ENCODE measurements around the gene NME1. TPM values are rescaled to one million over a fixed set of nuclear protein-coding genes. Genes with fewer than 3 reads are reported as not detected.

Gene NME1
- total RNA-seq, 1 experiment from 2014 or later: 172 TPM

DNA sequence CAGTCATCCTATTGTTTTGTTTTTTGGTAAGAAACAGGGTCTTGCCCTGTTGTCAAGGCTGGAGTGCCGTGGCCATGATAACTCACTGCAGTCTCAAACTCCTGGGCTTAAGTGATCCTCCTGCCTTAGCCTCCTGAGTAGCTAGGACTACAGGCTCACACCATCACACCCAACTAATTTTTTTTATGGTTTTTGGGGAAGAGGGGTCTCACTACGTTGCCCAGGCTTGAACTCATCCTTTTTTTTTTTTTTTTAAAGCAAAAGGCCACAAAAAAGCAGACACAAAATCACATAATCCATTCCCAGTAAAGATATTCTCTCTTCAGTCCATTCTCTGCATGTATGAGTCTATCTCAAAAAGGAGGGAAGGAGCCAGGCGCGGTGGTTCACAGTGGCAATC, 38.2 kb upstream of the NME1 start:
- no peaks in the 10 kb centered on the region for H3K9me2 ChIP-seq (ENCODE audit: insufficient read depth)
- H3K4me2 ChIP-seq: no peak overlapping the region
- H3K27me3 ChIP-seq (ENCODE audit: insufficient read depth, low read depth): no peaks in the 10 kb centered on the region
- peaks cover 10% of the 10 kb centered on the region; the same call in 1 of the 2 replicates for H3F3A ChIP-seq (ENCODE audit: insufficient read depth, low read depth)
- H3K9me3 ChIP-seq (ENCODE audit: insufficient read depth, low read depth): no peaks in the 10 kb centered on the region
- BruUV-seq (replicated peaks): no TSS peak
- peaks cover 99% of the 10 kb centered on the region for H3K79me2 ChIP-seq (ENCODE audit: low read depth)
- no peak overlapping the region for H3K4me3 ChIP-seq
- no peak overlapping the region for H3K27ac ChIP-seq
- no peak for DNase-seq
- peaks cover 35% of the 10 kb centered on the region for H4K20me1 ChIP-seq (ENCODE audit: insufficient read depth)
- H3K4me1 ChIP-seq (replicated peaks; ENCODE audit: insufficient read depth): peaks cover 14% of the 10 kb centered on the region
- intact Hi-C loops (cut with micrococcal nuclease; ENCODE audit: unreplicated experiment): no loop called here
- H3K36me3 ChIP-seq (ENCODE audit: low read depth): no peaks in the 10 kb centered on the region
- H2AFZ ChIP-seq: no peak overlapping the region
- ChIA-PET POLR2A (ENCODE audit: unreplicated experiment) (interaction anchor here (0.6 kb wide), 1 partner anchor 127 kb away, joined by 8 read pairs; no protein-coding TSS in a partner anchor), CTCF (interaction anchor here (0.7 kb wide), 1 partner anchor 113 kb away, joined by 3 read pairs; no protein-coding TSS in a partner anchor)
- no peak for TF ChIP-seq EZH2 (IDR thresholded peaks at IDR 0.05; ENCODE audit: low read depth)
- TF ChIP-seq, protein P1, sequence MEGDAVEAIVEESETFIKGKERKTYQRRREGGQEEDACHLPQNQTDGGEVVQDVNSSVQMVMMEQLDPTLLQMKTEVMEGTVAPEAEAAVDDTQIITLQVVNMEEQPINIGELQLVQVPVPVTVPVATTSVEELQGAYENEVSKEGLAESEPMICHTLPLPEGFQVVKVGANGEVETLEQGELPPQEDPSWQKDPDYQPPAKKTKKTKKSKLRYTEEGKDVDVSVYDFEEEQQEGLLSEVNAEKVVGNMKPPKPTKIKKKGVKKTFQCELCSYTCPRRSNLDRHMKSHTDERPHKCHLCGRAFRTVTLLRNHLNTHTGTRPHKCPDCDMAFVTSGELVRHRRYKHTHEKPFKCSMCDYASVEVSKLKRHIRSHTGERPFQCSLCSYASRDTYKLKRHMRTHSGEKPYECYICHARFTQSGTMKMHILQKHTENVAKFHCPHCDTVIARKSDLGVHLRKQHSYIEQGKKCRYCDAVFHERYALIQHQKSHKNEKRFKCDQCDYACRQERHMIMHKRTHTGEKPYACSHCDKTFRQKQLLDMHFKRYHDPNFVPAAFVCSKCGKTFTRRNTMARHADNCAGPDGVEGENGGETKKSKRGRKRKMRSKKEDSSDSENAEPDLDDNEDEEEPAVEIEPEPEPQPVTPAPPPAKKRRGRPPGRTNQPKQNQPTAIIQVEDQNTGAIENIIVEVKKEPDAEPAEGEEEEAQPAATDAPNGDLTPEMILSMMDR (conservative IDR thresholded peaks at IDR 0.05): no peak

DNA sequence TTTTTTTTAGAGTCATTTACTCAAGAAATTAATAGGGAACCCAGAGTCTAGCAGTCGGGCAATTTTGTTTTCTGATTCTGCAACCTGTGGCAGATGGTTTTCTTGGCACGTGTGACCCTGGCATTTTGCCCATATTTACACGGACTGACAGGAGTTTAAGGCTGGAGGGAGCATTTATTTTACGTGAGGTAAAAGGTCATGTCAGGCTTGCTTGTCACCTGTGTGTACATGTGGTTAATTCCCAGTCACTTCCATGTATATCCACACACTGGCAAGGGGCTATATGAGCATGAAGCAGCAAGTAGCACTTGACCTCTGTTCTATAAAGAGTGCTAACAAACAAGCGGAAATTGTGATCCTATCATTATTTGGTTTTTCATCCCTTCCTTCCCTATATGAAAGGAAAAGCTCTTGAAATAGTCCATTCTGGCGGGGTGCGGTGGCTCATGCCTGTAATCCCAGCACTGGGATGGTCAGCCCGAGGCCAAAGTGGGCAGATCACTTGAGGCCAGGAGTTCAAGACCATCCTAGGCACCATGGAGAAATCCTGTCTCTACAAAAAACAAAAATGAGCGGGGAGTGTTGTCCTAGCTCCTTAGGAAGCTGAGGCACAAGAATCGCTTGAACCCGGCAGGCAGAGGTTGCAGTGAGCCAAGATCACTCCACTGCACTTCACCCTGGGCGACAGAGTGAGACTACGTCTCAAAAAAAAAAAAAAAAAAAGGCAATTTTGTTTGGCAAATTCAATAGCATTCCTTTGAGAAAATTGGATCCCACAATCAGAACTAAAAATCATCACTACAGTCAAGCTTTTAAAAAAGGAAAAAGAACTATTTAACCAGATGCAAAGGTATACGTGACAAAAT, 34.8 kb upstream of the NME1 start:
- H3K9me2 ChIP-seq (ENCODE audit: insufficient read depth): no peaks in the 10 kb centered on the region
- no peak for DNase-seq
- H3K4me1 ChIP-seq (replicated peaks; ENCODE audit: insufficient read depth): peaks cover 29% of the 10 kb centered on the region
- peaks cover 31% of the 10 kb centered on the region for H3F3A ChIP-seq (ENCODE audit: insufficient read depth, low read depth)
- POLR2A ChIA-PET (ENCODE audit: unreplicated experiment): no interaction called here
- BruUV-seq (replicated peaks): TSS peak; percentile 32
- H3K4me2 ChIP-seq: peak overlapping the region; percentile 97
- CTCF ChIA-PET: no interaction called here
- H3K36me3 ChIP-seq (ENCODE audit: low read depth): no peaks in the 10 kb centered on the region
- no peaks in the 10 kb centered on the region for H3K27me3 ChIP-seq (ENCODE audit: insufficient read depth, low read depth)
- H4K20me1 ChIP-seq (ENCODE audit: insufficient read depth): peaks cover 30% of the 10 kb centered on the region
- peak overlapping the region; percentile 95 for H3K4me3 ChIP-seq
- no peak overlapping the region for H3K27ac ChIP-seq
- peaks cover 69% of the 10 kb centered on the region for H3K79me2 ChIP-seq (ENCODE audit: low read depth)
- H3K9me3 ChIP-seq (ENCODE audit: insufficient read depth, low read depth): no peaks in the 10 kb centered on the region
- H2AFZ ChIP-seq: no peak overlapping the region
- no peak for TF ChIP-seq EZH2 (IDR thresholded peaks at IDR 0.05; ENCODE audit: low read depth)
- TF ChIP-seq, protein P1 (conservative IDR thresholded peaks at IDR 0.05): no peak
- intact Hi-C loops (cut with micrococcal nuclease; ENCODE audit: unreplicated experiment): no loop called here

DNA sequence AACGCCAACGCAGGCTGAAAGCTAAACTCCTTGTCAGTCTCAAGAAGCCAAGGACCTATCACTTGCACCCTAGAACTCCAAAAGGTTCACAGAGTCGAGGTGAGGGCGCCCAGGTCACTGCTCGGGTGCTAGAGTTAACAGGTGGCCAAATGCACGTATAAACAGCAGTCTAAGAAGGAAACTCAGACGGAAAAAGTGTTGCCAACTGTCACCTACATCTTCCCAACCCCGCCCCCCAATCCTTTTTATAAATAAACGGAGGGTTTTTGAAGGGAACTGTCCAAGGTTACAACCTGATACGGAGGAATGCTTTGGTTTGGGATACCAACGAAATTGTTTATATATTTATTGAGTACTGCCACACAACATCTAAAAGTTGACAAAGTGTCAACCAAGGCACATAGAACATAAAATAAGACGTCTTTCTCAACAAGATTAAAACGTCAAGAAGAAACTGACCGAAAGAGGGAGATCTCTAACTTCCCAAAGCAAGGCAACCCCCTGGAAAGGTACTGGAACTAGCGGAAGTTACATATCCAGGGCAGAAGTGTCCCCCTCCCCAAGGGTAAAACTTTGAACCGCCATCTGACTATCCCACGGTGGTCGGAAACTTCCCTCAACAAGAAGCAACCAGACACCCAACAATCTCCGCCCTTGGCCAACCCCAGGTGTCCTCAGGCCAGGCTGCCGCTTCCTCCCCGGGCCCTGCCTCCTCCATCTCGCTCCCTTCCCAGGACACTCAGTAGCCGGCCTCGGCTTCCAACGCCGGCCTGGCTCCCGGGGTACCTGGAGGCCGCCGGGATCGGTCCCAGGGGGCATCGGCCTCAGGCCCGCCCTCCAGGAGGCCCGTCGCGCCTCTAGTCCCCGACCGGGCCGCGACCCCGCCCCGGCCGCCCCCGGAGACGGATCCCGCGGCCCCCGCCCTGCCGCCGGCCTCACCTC, 33.7 kb upstream of the NME1 start:
- Histone ChIP-seq H3F3A (ENCODE audit: insufficient read depth, low read depth) (peaks cover 36% of the 10 kb centered on the region), H4K20me1 (ENCODE audit: insufficient read depth) (peaks cover 30% of the 10 kb centered on the region), H2AFZ (peak overlapping the region; percentile 83), H3K4me1 (replicated peaks; ENCODE audit: insufficient read depth) (peaks cover 29% of the 10 kb centered on the region), H3K27me3 (ENCODE audit: insufficient read depth, low read depth) (no peaks in the 10 kb centered on the region), H3K4me2 (peak overlapping the region; percentile 97), H3K27ac (peak overlapping the region; percentile 69), H3K79me2 (ENCODE audit: low read depth) (peaks cover 58% of the 10 kb centered on the region), H3K4me3 (peak overlapping the region; percentile 95), H3K9me2 (ENCODE audit: insufficient read depth) (no peaks in the 10 kb centered on the region), H3K36me3 (ENCODE audit: low read depth) (no peaks in the 10 kb centered on the region), H3K9me3 (ENCODE audit: insufficient read depth, low read depth) (no peaks in the 10 kb centered on the region)
- TF ChIP-seq EZH2 (IDR thresholded peaks at IDR 0.05; ENCODE audit: low read depth): no peak
- TF ChIP-seq, protein P1 (conservative IDR thresholded peaks at IDR 0.05): peak; percentile 64
- POLR2A ChIA-PET (ENCODE audit: unreplicated experiment): interaction anchor here (0.6 kb wide), 1 partner anchor 482 kb away, joined by 19 read pairs; no protein-coding TSS in a partner anchor
- intact Hi-C loops (cut with micrococcal nuclease; ENCODE audit: unreplicated experiment): loop anchor here (2.0 kb wide), 1 partner anchor 141 kb away; the partner anchor contains the start of genes MBTD1 and UTP18
- DNase-seq: peak; percentile 45 to 61
- CTCF ChIA-PET: interaction anchor here (0.6 to 0.7 kb wide), 2 partner anchors 34 to 534 kb away, joined by 3 to 4 read pairs; partner anchors contain the start of gene NME1
- BruUV-seq (replicated peaks): no TSS peak

Measured in PC-9 (cell line).